ENCODE measurements around the gene TRMT61A.
"Not testable (repeated sequence)": the region's sequence is repeated elsewhere in the genome, so short reads cannot be mapped to it uniquely, and the experiment has no call there.

The TRMT61A gene

DNA sequence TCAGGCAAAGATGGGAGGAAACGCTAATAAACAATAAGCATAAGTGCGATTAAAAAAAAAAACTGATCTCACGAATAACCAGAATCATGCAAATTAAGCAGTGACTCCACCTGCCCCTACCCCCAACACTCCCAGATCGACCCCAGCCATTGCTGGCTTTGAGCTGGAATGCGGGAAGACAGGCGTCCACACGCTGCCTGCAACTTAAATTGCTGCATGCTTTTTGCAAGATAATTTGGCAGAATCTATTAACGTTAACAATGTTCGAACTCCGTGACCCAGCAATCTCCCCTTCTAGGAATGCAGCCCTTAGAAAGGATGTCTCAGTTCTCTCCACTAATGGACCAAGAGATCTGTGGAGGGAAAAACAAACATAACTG lies 5.4 kb upstream of the TRMT61A start:
- no peak for DNase-seq

DNA sequence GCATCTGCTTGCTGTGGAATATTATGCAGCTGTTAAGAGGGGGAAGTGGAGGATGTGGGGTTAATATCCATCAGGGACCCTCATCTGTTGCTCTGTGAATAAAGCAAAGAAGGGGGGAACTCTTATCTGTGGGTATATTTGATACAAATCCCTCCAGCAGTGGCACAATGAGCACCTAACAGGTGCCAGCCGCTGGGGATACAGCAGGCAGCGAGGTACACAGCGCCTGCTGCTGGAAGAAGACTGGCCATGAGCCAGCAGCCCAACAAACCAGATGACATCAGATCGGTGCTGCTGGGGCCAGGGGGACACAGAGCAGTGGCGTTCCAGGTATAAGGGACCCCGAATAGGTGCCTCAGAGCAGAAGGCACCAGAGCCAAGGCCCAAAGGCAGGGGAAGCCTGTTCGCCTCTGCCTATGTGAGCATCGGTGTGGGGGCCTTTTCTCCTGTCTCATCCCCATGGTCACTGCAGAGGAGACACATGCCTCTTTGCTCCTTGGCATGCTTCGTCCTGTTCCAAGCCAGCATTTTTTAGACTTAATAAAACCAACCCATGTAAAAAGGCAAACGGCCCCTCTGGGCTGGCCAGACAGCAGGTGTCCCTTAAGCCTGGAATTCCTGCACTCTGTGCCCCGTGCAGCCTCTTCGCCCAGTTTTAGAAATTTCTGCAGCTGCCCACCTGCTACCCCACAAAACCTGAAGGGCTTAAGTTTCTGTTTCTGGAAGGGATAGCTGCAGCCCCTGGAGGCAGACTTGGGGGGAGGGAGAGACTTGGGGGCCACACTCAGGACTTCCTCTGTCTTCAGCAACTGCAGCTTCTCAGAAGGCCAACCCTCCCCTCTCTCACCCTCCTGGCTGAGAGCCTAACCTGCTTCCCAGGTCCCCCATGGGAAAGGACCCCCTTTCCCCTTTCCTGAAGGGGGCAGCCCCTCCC lies 4.7 kb upstream of the TRMT61A start:
- no peak for DNase-seq

- not testable (repeated sequence) for DNase-seq
Observed at GRCh38 chr14:103525430-103526246, 3.4 kb upstream of the TRMT61A start.

DNA sequence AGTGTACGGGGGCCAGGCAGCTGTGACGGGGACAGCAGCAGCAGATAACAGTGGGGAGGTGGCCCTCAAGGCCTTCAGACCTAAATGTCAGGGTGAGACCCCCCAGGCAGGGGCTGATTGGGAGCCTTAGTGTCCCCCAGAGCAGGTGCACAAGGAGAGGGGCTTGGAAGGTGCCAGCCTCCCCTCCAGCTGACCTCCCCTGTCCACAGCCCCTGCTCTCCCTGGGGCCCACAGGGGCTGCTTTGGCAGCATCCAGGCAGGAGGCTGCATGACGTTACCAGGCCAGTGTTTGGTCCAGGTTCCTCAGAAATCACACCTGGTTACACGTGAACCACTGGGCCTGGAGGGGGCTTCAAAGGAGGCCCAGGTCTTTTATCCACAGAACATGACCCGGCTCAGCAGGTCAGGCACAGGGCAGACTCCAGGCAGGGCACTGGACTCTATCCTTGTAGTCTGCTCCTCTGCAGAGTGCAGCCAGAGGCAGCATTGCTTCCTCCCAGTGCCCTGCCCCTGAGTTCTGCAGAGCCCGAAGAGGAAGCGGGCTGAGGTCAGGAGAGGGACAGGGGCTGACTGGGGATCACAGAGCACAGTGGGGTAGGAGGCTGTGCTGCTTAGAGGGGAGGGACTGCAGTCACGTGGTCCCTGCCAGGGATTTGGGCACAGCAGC lies 2.6 kb upstream of the TRMT61A start:
- DNase-seq: no peak

GRCh38 chr14:103526914-103527248 lies 2.1 kb upstream of the TRMT61A start:
- DNase-seq: no peak

GRCh38 chr14:103527408-103528145 lies 1.4 kb upstream of the TRMT61A start:
- DNase-seq: no peak

- peak; percentile 51 for DNase-seq
Observed at GRCh38 chr14:103528146-103528586, 830 bp upstream of the TRMT61A start.

DNA sequence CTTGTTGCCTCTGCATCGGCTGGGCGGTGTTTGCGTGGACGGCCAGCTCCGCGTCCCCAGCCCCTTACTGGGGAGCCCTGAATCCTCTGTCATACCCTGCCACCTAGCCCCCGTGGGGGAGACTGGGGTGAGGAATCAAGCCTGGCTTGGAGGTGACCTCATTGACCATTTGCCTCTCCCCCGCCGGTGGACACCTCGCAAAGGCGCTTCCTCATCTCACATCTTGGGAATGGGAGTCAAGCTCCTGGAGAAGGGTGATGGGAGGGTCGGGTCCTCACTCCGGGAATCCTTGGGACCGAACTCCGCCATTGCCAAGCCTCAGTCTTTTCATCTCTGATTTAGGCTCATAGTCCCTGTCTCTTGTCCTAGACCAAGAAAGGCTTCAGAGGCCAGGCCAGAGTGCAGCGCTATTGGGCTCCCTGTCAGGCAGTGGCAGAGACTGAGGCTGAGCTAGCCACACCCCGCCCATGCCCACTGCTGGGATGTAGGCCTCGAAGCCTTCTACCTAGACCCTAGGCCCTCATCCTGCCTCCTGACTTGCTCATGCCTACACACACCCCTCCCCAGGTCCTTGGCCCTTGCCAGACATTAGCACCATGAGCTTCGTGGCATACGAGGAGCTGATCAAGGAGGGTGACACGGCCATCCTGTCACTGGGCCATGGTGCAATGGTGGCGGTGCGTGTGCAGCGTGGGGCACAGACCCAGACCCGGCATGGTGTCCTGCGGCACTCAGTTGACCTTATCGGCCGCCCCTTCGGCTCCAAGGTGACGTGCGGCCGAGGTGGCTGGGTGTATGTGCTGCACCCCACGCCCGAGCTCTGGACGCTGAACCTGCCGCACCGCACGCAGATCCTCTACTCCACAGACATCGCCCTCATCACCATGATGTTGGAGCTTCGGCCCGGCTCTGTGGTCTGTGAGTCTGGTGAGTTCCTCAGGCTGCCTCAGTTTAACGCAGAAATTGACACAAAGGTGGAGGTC lies 678 bp downstream of the TRMT61A start:
- DNase-seq: no peak

DNA sequence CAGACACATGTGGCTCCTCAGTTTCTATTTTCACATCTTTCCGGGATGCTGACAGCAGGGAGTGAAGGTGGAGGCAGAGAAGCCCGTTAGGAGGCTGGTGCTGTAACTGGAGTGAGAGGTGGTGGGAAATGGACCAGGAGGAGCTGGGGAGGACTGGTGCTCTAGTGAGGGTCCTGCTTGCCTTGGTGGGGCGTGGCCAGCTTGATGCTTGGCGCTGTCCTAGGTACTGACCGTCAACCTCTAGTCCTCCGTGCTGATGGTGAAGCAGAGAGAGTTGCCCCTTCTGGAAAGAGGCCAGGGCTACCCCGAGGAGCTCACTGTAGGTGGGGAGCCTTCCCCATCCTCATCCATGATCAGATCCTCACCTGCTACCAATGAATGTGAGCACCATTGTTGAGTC lies 1.4 kb downstream of the TRMT61A start:
- no peak for DNase-seq

DNA sequence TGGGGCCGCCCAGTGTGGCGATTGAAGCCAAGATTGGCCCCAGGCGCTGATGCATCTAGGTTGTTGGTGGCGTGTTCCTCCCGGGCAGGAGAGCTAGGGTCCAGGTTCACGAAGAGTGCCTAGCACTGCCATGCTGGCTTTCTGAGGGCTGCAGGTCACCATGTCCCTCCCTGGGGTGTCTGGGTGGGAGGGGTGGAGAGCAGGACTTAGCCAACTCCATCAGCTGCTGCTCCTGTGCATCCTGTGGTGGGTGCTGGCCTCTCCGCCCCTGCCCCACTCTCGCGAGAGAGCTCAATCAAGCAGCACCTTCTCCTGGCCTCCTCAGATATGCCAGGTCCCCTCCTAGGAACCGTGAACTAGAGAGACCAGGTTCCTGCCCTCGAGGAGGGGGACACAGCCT lies 1.8 kb downstream of the TRMT61A start:
- no peak for DNase-seq

DNA sequence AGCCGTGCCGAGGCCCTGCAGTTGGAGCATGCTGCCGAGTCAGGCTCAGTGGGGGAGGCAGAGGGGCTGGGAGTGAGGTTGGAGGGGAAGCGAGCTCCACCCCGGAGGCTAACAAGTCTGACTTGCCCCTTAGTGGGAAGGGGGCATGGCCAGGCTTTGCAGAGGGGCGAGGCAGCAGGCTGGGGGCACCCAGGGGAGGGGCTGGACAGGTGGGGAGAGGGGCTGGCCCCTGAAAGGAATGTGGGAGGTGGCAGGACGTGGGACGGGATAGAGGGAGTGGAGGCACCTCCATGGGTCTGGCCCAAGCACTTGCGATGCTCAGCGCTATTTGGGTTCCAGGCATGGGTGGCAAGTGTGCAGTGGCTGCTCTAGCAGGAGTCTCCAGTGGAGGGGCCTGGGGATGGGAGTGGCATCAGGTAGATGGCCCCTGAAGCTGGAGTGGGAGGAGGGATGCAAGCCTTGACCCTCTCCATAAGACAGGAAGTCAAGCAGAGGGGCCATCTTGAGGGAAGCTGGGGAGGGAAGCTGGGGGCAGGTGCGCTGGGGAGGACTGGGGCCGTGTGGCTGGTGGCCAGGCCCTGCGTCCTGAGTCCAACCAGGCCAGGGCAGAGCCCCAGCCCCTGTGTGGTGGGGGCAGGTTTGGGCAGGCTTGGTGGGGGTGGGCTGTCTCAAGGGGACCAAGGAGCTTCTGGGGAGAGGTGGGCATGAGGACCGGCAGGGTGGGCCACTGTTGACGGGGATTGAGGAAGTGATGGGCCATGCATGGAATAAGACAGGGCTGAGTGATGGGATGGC lies 2.6 kb downstream of the TRMT61A start:
- no peak for DNase-seq

- no peak for DNase-seq
Observed at GRCh38 chr14:103532216-103533136, 3.5 kb downstream of the TRMT61A start.

- no peak for DNase-seq
Observed at GRCh38 chr14:103533137-103533998, 4.4 kb downstream of the TRMT61A start.

- DNase-seq: no peak
Observed at GRCh38 chr14:103533999-103534575, 5.1 kb downstream of the TRMT61A start.

- no peak for DNase-seq
Observed at GRCh38 chr14:103534576-103535061, 5.6 kb downstream of the TRMT61A start.

GRCh38 chr14:103535081-103535890 lies 6.3 kb downstream of the TRMT61A start:
- no peak for DNase-seq

Data from COR-L47 (cell line).